IMR-90 (cell line): Measurements from ENCODE around the gene FRMD6. TPM values are rescaled to one million over a fixed set of nuclear protein-coding genes. Genes with fewer than 3 reads are reported as not detected.
A peak's percentile ranks its signal among the peaks of the same experiment; 100 is the strongest.

Experiments used
- ATAC-seq: fragments of 200-7000 bp; cut with Tn5 transposase; 2 replicates; pipeline ENCODE4 v1.9.1; 2020; ENCODE audit warnings: low read depth, mild to moderate bottlenecking, moderate library complexity
- BruUV-seq: library from RNA; stranded (reverse); fragments of 400-500 nt; replicated peaks from 2 replicates; lab custom pipeline; 2021; lab: Mats Ljungman, UMichigan
- CTCF ChIA-PET: fragments of 300-600 bp; formaldehyde crosslinking; extraction: SDS; loops from one replicate; lab custom pipeline; 2021; ENCODE audit warnings: antibody characterized with exemption; lab: Yijun Ruan, JAX
- POLR2A ChIA-PET: fragments of 300-600 bp; sonication (Branson Sonifier 250); formaldehyde crosslinking; loops from one replicate; lab custom pipeline; 2022; ENCODE audit warnings: antibody characterized with exemption; ENCODE audit not compliant: unreplicated experiment; lab: Charles Lee
- DNase-seq: peaks from one replicate; pipeline ENCODE4 v3.0.0; 2013
- H2AFZ ChIP-seq: replicated peaks from 2 replicates; pipeline ENCODE3; 2013; ENCODE audit warnings: low read length, mild to moderate bottlenecking; ENCODE audit not compliant: poor library complexity
- H2AK5ac ChIP-seq: 2 replicates; pipeline ENCODE4 v1.6.1; 2013; ENCODE audit warnings: low read depth, low read length, inconsistent platforms
- H2AK9ac ChIP-seq: replicated peaks from 2 replicates; pipeline ENCODE3; 2013; ENCODE audit warnings: mild to moderate bottlenecking, low read depth, low read length, moderate library complexity; ENCODE audit not compliant: poor library complexity
- H2BK120ac ChIP-seq: 2 replicates; pipeline ENCODE4 v1.6.1; 2013; ENCODE audit warnings: low read depth, low read length, inconsistent platforms
- H2BK15ac ChIP-seq: 3 replicates; pipeline ENCODE4 v1.6.1; 2013; ENCODE audit warnings: low read depth, low read length, inconsistent platforms
- H2BK20ac ChIP-seq: 2 replicates; pipeline ENCODE4 v1.6.1; 2013; ENCODE audit warnings: low read depth, mild to moderate bottlenecking, inconsistent platforms, low read length, moderate library complexity
- H2BK5ac ChIP-seq: 2 replicates; pipeline ENCODE4 v1.6.1; 2013; ENCODE audit warnings: mild to moderate bottlenecking, low read depth, low read length, inconsistent platforms; ENCODE audit not compliant: poor library complexity, severe bottlenecking
- H3K14ac ChIP-seq: replicated peaks from 2 replicates; pipeline ENCODE4 v1.6.1; 2013; ENCODE audit warnings: low read depth, low read length, inconsistent platforms
- H3K18ac ChIP-seq: 2 replicates; pipeline ENCODE4 v1.6.1; 2013; ENCODE audit warnings: low read depth, low read length, control low read depth
- H3K23ac ChIP-seq: 2 replicates; pipeline ENCODE4 v1.6.1; 2013; ENCODE audit warnings: low read depth, low read length, inconsistent platforms
- H3K27ac ChIP-seq: 2 replicates; pipeline ENCODE4 v1.5.1; 2013; ENCODE audit warnings: mild to moderate bottlenecking, control low read depth, low read length; ENCODE audit not compliant: insufficient read depth
- H3K27me3 ChIP-seq: 2 replicates; pipeline ENCODE4 v1.6.1; 2013; ENCODE audit warnings: low read length; ENCODE audit not compliant: control insufficient read depth, insufficient read depth
- H3K36me3 ChIP-seq: 2 replicates; pipeline ENCODE4 v1.6.1; 2013; ENCODE audit warnings: low read length, mixed read lengths; ENCODE audit not compliant: control insufficient read depth, insufficient read depth
- H3K4ac ChIP-seq: 2 replicates; pipeline ENCODE4 v1.6.1; 2013; ENCODE audit warnings: low read depth, low read length, inconsistent platforms
- H3K4me1 ChIP-seq: 2 replicates; pipeline ENCODE4 v1.6.1; 2013; ENCODE audit warnings: low read length, mixed read lengths; ENCODE audit not compliant: control insufficient read depth, insufficient read depth
- H3K4me2 ChIP-seq: 2 replicates; pipeline ENCODE4 v1.6.1; 2013; ENCODE audit warnings: low read depth, mild to moderate bottlenecking, control low read depth, low read length, moderate library complexity
- H3K4me3 ChIP-seq: 2 replicates; pipeline ENCODE4 v1.5.1; 2013; ENCODE audit warnings: low read depth, mild to moderate bottlenecking, control low read depth, low read length, moderate library complexity; ENCODE audit not compliant: insufficient read depth
- H3K56ac ChIP-seq: 2 replicates; pipeline ENCODE4 v1.6.1; 2013; ENCODE audit warnings: low read length, inconsistent platforms; ENCODE audit not compliant: insufficient read depth; ENCODE audit errors: extremely low read depth
- H3K79me1 ChIP-seq, 2 experiments: 2 replicates each; pipeline ENCODE4 v1.6.1; 2013; ENCODE audit warnings: low read length in 2 of 2, inconsistent platforms in 1 of 2, low read depth in 1 of 2
- H3K9ac ChIP-seq: 2 replicates; pipeline ENCODE4 v1.6.1; 2013; ENCODE audit warnings: low read depth, low read length, control low read depth
- H3K9me1 ChIP-seq: 2 replicates; pipeline ENCODE4 v1.6.1; 2013; ENCODE audit warnings: low read length, inconsistent platforms; ENCODE audit not compliant: insufficient read depth
- H3K9me3 ChIP-seq: 2 replicates; pipeline ENCODE4 v1.6.1; 2013; ENCODE audit warnings: low read length; ENCODE audit not compliant: control insufficient read depth, insufficient read depth
- H4K20me1 ChIP-seq: 2 replicates; pipeline ENCODE4 v1.6.1; 2013; ENCODE audit warnings: low read length, inconsistent platforms; ENCODE audit not compliant: insufficient read depth
- H4K5ac ChIP-seq: 2 replicates; pipeline ENCODE4 v1.6.1; 2013; ENCODE audit warnings: mild to moderate bottlenecking, low read depth, low read length, control low read depth
- H4K8ac ChIP-seq, 2 experiments: 2 replicates each; pipeline ENCODE4 v1.6.1; 2013; ENCODE audit warnings: low read depth in 2 of 2, low read length in 2 of 2, control low read depth in 1 of 2, inconsistent platforms in 1 of 2
- H4K91ac ChIP-seq: 2 replicates; pipeline ENCODE4 v1.6.1; 2013; ENCODE audit warnings: low read depth, low read length, inconsistent platforms; ENCODE audit not compliant: insufficient read depth
- CHD1 ChIP-seq: IDR thresholded peaks from 2 replicates; pipeline ENCODE4 v1.6.1; 2012; ENCODE audit warnings: low read depth, low read length, improper control_type of control experiment
- MAFK ChIP-seq: IDR thresholded peaks from 2 replicates; pipeline ENCODE4 v1.6.1; 2012; ENCODE audit warnings: low read depth, low read length, improper control_type of control experiment
- MAZ ChIP-seq: IDR thresholded peaks from 2 replicates; pipeline ENCODE4 v1.6.1; 2012; ENCODE audit warnings: low read depth, mild to moderate bottlenecking, low read length, improper control_type of control experiment, moderate library complexity, borderline replicate concordance
- MXI1 ChIP-seq: IDR thresholded peaks from 2 replicates; pipeline ENCODE4 v1.6.1; 2012; ENCODE audit warnings: low read depth, mild to moderate bottlenecking, low read length, moderate library complexity, borderline replicate concordance
- RAD21 ChIP-seq: IDR thresholded peaks from 2 replicates; pipeline ENCODE4 v1.6.1; 2012; ENCODE audit warnings: low read length, improper control_type of control experiment
- RCOR1 ChIP-seq: IDR thresholded peaks from 2 replicates; pipeline ENCODE4 v1.6.1; 2012; ENCODE audit warnings: mild to moderate bottlenecking, low read length, improper control_type of control experiment; ENCODE audit not compliant: insufficient replicate concordance
- WGBS, 2 experiments: methylation state at CpG; one replicate each; pipeline versions ENCODE4 v1.1.5 to v1.1.7; 2013; ENCODE audit warnings: missing lambda C conversion rate in 2 of 2; ENCODE audit not compliant: insufficient read length in 1 of 2; ENCODE audit errors: extremely low coverage in 2 of 2; 5-methylcytosine and 5-hydroxymethylcytosine counted together
- dilution Hi-C: fragments of 300-500 bp; cut with HindIII; formaldehyde crosslinking; loops from one replicate; pipeline ENCODE4 v1.14.3; 2018; ENCODE audit warnings: low sequenced_read_pairs; ENCODE audit not compliant: unreplicated experiment
- in situ Hi-C: fragments of 300-500 bp; cut with MboI; formaldehyde crosslinking; loops from 3 replicates; pipeline ENCODE4 v1.14.3; 2019; ENCODE audit warnings: low sequenced_read_pairs, inconsistent platforms, mixed read lengths
- intact Hi-C: fragments of 100-400 bp; cut with micrococcal nuclease; formaldehyde crosslinking; loops from 2 replicates; pipeline ENCODE4 v1.10.0; 2022
- polyA plus RNA-seq, 3 experiments: library from polyadenylated mRNA; depleted of rRNA; stranded (reverse); fragments of >200 nt; gene quantifications; 2 replicates each; pipeline ENCODE4 v1.2.3, GENCODE V29; 2012; ENCODE audit warnings: low replicate concordance in 1 of 3
- total RNA-seq: library from RNA; depleted of rRNA; stranded (reverse); fragments of >200 nt; gene quantifications from 2 replicates; pipeline ENCODE4 v1.2.3, GENCODE V29; 2012
- TF ChIP-seq, protein P1 (sequence below): fragments of 150-350 bp; IDR thresholded peaks from 2 replicates; pipeline ENCODE4 v1.6.1; 2016; ENCODE audit warnings: low read depth, mild to moderate bottlenecking, low read length, moderate library complexity, borderline replicate concordance

FRMD6 gene
- total and polyA plus RNA-seq, 2 of the 4 experiments (the other 2 are of a cell fraction): 243 to 682 TPM

DNA sequence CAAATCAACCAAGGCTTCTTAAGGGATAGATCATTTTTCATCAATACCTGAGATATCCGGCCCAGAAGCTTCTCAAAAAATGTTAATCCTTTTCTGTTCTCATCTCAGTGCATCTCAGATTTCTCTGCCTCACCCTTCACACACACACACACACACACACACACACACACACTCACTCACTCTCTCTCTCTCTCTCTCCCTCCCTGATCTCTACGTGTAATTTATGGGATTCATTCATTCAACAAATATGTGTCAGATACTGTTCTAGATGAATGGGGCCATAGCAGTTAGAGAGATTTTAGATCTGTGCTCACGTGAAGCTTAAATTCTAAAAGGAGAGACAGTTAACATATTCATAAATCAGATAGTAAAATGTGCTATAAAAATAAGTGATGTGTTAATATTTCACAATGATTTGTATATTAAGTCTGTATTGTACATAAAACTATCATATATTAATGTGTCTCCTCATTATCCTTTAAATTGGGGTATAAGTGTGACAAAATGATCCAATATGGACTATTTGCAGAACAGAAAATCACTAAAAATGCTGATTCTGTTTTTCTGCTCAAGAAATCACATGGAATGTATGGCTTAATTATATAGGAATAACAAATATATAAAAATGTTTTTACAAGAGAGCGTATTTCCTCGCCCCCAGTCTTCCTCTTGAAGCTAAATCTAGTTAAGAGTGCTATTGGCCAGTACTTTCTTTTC is 7.3 kb upstream of the FRMD6 start:
- peak; percentile 58 for DNase-seq
- CTCF ChIA-PET: no interaction called here
- Histone ChIP-seq H3K79me1 (peaks cover 19 to 52% of the 10 kb centered on the region in 2 experiments), H2AK5ac (no peak overlapping the region), H3K4me2 (0 out of 2 replicates have a peak overlapping the region, but pooled peaks have one; percentile 36), H3K14ac (no peak overlapping the region), H2BK20ac (no peak overlapping the region), H3K9me3 (no peaks in the 10 kb centered on the region), H2BK5ac (peak overlapping the region; percentile 29), H4K8ac (no peak overlapping the region), H3K4me1 (peaks cover 1% of the 10 kb centered on the region; the same call in 1 of the 2 replicates), H3K23ac (no peak overlapping the region), H3K27me3 (no peaks in the 10 kb centered on the region), H2BK120ac (no peak overlapping the region), H4K91ac (no peak overlapping the region), H3K18ac (no peak overlapping the region), H3K9me1 (peaks cover 14% of the 10 kb centered on the region), H3K36me3 (peaks cover 2% of the 10 kb centered on the region; the same call in 1 of the 2 replicates), H4K20me1 (peaks cover 3% of the 10 kb centered on the region; the same call in 1 of the 2 replicates), H3K9ac (no peak overlapping the region), H2BK15ac (no peak overlapping the region), H2AFZ (no peak overlapping the region), H2AK9ac (no peak overlapping the region), H4K5ac (no peak overlapping the region), H3K4me3 (no peak overlapping the region), H3K27ac (no peak overlapping the region), H3K4ac (no peak overlapping the region), H3K56ac (no peak overlapping the region)
- POLR2A ChIA-PET: no interaction called here
- in situ Hi-C loops: no loop called here
- intact Hi-C loops: no loop called here
- dilution Hi-C loops: no loop called here
- TF ChIP-seq CHD1: no peak
- no peak for TF ChIP-seq RCOR1
- TF ChIP-seq, protein P1, sequence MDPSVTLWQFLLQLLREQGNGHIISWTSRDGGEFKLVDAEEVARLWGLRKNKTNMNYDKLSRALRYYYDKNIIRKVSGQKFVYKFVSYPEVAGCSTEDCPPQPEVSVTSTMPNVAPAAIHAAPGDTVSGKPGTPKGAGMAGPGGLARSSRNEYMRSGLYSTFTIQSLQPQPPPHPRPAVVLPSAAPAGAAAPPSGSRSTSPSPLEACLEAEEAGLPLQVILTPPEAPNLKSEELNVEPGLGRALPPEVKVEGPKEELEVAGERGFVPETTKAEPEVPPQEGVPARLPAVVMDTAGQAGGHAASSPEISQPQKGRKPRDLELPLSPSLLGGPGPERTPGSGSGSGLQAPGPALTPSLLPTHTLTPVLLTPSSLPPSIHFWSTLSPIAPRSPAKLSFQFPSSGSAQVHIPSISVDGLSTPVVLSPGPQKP: no peak
- peak; percentile 47 for TF ChIP-seq MAFK
- no peak for TF ChIP-seq MXI1
- TF ChIP-seq MAZ: no peak
- no peak for TF ChIP-seq RAD21
- WGBS, 2 experiments: no CpG with 5 or more reads among the region's 5 CpGs
- BruUV-seq: no TSS peak
- no peak for ATAC-seq
